ENCODE data around the gene TNFRSF11A.

DNA sequence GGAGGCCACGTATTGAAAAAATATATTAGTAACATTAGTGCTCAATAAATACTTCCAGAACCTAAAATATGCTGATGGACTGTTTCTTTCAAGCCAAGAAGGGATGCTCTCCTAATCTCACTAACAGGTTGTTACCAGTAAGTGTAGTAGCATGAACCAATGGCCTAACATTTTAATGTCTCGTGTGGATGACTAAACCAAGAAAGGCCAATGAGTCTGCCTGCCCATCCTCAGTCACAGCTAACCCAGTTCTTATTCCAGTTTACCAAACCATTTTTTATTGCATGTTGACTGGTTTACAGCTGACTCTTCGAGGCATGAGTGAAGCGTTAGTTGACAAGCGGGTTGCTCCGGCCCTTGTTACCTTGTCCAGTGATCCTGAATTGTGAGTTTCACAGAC lies 45.1 kb upstream of the TNFRSF11A start:
- TF ChIP-seq CTCF (IDR thresholded peaks at IDR 0.05) (no peak), POLR2A (IDR thresholded peaks at IDR 0.05) (no peak)

Measured in tibial nerve (tissue), 3 donors.